ENCODE data around the gene TMEM167A. TPM values are rescaled to one million over a fixed set of nuclear protein-coding genes. Genes with fewer than 3 reads are reported as not detected.

Gene TMEM167A
- total RNA-seq, 4 donors from 2014 or later: 18.8 to 32.3 (median 25.5) TPM

GRCh38 chr5:83042507-83042906 lies 34.7 kb downstream of the TMEM167A start:
- WGBS, 2 donors: 91 to 93% methylated on average over 3 of the region's 3 CpGs
- no peak for DNase-seq (ENCODE audit: low spot score in 2 of 2)
- H3K4me3 ChIP-seq (ENCODE audit: low read depth, poor library complexity, severe bottlenecking): no peak overlapping the region
- TF ChIP-seq CTCF (IDR thresholded peaks at IDR 0.05) (no peak), POLR2A (IDR thresholded peaks at IDR 0.05) (no peak)
- intact Hi-C loops (cut with DNase I; ENCODE audit: low total_unique reads): no loop called here

GRCh38 chr5:83038924-83039323 lies 38.3 kb downstream of the TMEM167A start:
- TF ChIP-seq CTCF (IDR thresholded peaks at IDR 0.05): no peak
- TF ChIP-seq POLR2A (IDR thresholded peaks at IDR 0.05): no peak
- DNase-seq (ENCODE audit: low spot score in 2 of 2): no peak
- intact Hi-C loops (cut with DNase I; ENCODE audit: low total_unique reads): no loop called here
- no peak overlapping the region for H3K4me3 ChIP-seq (ENCODE audit: low read depth, poor library complexity, severe bottlenecking)
- WGBS, 2 donors: 70 to 91% methylated on average over 3 of the region's 3 CpGs

- DNase-seq (ENCODE audit: low spot score in 2 of 2): no peak
- H3K4me3 ChIP-seq (ENCODE audit: low read depth, poor library complexity, severe bottlenecking): no peak overlapping the region
- 63 to 64% methylated on average over 4 of the region's 4 CpGs for WGBS, 2 donors
- intact Hi-C loops (cut with DNase I; ENCODE audit: low total_unique reads): no loop called here
- no peak for TF ChIP-seq CTCF (IDR thresholded peaks at IDR 0.05)
- TF ChIP-seq POLR2A (IDR thresholded peaks at IDR 0.05): no peak
Measured at GRCh38 chr5:83036991-83037575, 40.1 kb downstream of the TMEM167A start.

GRCh38 chr5:83035373-83036100 lies 41.7 kb downstream of the TMEM167A start:
- 65 to 74% methylated on average over 5 of the region's 5 CpGs for WGBS, 2 donors
- no peak overlapping the region for H3K4me3 ChIP-seq (ENCODE audit: low read depth, poor library complexity, severe bottlenecking)
- TF ChIP-seq POLR2A (IDR thresholded peaks at IDR 0.05): no peak
- intact Hi-C loops (cut with DNase I; ENCODE audit: low total_unique reads): no loop called here
- no peak for DNase-seq (ENCODE audit: low spot score in 2 of 2)

- no peak for DNase-seq (ENCODE audit: low spot score in 2 of 2)
- TF ChIP-seq CTCF (IDR thresholded peaks at IDR 0.05) (no peak), POLR2A (IDR thresholded peaks at IDR 0.05) (no peak)
- intact Hi-C loops (cut with DNase I; ENCODE audit: low total_unique reads): no loop called here
- WGBS, 2 donors: 81 to 83% methylated on average over 4 of the region's 4 CpGs
- H3K4me3 ChIP-seq (ENCODE audit: low read depth, poor library complexity, severe bottlenecking): no peak overlapping the region
Measured at GRCh38 chr5:83034528-83035207, 42.5 kb downstream of the TMEM167A start.

- intact Hi-C loops (cut with DNase I; ENCODE audit: low total_unique reads): no loop called here
- WGBS, 2 donors: 65 to 75% methylated on average over 3 of the region's 3 CpGs
- DNase-seq (ENCODE audit: low spot score in 2 of 2): no peak
- TF ChIP-seq POLR2A (IDR thresholded peaks at IDR 0.05): no peak
- no peak for TF ChIP-seq CTCF (IDR thresholded peaks at IDR 0.05)
- H3K4me3 ChIP-seq (ENCODE audit: low read depth, poor library complexity, severe bottlenecking): no peak overlapping the region
Measured at GRCh38 chr5:83034036-83034435, 43.2 kb downstream of the TMEM167A start.
